Fibroblast of upper back skin (primary cell): Measurements from ENCODE around the gene GPS2.
A peak's percentile ranks its signal among the peaks of the same experiment; 100 is the strongest.
"Not testable (repeated sequence)": the region's sequence is repeated elsewhere in the genome, so short reads cannot be mapped to it uniquely, and the experiment has no call there.

ENCODE experiments used
- DNase-seq: peaks from one replicate; pipeline ENCODE4 v3.0.0-alpha.2; 2013

The GPS2 gene

DNA sequence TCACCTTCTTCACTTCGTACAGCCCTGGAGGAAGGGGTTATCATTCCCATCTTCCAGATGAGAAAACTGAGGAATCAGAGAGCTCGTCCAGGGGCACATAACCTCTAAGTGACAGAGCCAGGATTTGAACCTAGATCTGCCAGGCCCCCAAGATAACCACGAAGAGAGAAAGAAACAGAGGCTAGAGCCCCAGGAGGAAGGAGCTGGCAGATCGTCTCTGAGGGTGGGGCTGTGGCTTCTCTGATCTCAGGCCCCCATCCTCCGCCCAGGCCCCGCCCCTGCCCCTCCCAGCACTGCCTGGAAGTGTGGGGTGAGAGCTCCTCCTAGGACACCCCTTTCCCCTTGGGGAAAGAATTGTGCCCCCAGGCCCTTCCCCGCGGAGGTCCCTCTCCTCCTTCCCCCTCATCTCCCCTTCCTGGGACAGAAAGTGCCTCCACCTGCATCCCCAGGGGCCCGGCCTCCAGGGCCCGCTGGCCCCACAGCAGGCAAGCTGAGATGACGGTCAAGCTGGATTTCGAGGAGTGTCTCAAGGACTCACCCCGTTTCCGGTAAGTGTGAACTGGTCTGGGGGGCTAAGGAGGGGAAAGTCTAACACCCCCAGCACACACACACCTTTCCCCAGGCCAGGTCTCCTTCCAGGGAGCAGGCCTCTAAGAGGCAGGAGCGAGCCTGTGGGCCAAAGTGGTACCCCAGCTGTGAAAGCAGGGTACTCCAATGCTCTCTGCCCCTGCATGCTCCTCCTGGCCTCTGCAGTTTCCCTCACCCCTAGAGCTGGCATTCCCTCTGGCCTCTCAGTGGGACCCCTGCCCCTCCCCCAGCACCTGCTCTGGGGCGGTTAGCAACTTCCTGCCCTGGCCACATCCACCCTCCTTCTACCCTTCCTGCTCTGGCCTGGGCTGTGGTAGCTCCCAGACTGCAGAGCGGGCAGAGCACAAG, 21.3 kb upstream of the GPS2 start, which contains the start of gene ACAP1:
Gene ACAP1, plus strand, starts transcription at position 290 of the 936 bp plus-strand sequence. Its CDS starts 206 bp downstream, at position 496.
- no peak for DNase-seq

DNA sequence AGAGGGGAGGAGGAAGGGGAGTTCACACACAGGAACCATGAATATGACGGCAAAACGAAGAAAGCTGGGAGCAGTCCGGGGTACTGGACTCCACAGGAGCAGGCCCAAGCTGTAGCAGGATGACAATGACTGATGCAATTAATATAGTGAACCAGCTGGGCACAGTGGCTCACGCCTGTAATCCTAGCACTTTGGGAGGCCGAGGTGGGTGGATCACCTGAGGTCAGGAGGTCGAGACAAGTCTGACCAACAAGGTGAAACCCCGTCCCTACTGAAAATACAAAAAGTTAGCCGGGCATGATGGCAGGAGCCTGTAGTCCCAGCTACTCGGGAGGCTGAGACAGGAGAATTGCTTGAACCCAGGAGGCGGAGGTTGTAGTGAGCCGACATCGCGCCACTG, 20.6 kb upstream of the GPS2 start:
- not testable (repeated sequence) for DNase-seq

DNA sequence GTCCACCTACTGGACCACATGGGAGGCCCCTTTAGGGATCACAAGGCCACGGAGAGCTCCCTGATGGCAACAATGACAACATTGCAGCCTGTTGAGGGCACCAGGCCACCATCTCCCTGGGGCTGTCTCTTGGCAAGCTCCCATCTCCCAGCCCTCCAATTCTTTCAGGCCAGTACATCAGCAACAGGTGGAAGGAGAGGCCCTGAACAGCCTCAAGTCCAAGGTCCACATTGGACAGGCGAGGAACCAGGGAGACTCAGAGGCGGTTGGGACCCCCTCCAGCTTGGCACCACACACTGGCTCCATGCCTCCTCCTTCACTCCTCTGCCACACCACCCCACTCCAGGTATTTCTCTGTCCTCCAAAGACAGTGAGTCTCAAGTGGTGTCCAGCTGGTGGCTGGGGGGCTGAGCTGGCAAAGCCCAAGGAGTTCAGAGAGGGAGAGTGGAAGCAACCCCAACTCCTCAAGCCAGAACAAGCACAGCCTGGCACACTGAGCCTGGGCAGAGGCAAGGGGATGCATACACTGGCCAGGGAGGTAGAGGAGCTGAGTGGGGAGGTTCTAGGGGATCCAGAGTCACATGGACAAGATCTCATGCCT, 19.9 kb upstream of the GPS2 start:
- DNase-seq, result no peak

GRCh38 chr17:7332600-7333069, 17.5 kb upstream of the GPS2 start:
- not testable (repeated sequence) for DNase-seq

DNA sequence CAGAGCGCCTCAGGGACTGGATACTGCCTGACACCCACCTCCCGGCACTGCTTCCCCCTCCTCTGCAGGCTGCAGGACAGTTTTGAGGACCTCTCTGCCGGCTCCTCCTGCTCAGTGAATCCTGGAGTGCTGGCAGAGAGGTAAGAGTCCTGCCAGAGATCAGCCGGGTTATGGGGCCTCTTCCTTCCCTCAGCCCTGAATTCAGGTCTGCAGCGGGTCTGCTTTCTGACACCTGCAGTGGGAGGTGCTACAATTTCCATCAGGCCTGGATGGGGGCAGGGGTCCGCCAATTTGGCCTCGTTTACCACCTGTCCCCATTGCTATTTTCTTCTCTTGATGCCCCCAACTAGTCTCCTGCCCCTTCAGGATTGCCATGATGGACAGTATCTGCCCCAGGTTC, 17.0 kb upstream of the GPS2 start:
- no peak for DNase-seq

GRCh38 chr17:7330638-7331015, 15.5 kb upstream of the GPS2 start:
- no peak for DNase-seq

DNA sequence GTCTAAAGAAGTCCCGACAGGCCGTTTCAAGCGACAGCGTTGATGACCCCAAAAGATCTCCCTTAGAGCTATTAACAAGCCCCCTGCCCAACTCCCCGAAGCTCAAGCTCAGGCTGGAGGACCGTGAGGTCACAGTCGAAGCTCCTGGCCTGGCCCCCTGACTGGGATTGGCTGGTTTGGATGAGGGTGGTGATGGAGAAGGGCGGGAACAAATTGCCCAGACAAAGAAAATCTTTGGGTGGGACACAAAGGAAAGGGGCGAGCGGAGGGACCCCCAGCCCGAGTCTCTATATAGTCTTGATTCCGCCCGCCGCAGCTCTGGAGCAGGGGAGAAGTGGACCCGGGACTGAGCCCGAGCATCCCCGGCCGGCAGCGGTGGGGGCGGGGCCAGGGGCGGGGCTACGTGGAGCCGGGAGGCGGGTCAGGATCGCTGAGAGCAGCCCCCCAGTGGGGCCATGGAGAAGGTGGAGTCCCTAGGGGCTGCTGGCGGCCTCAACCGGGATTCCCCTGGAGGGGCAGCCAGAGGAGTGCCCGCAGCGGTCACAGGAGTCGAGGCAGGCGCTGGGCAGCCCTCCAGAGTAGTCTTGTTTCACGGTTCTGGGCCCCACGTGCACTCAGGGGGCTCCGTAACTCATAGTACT, 15.0 kb upstream of the GPS2 start:
- peak; percentile 81 for DNase-seq

DNA sequence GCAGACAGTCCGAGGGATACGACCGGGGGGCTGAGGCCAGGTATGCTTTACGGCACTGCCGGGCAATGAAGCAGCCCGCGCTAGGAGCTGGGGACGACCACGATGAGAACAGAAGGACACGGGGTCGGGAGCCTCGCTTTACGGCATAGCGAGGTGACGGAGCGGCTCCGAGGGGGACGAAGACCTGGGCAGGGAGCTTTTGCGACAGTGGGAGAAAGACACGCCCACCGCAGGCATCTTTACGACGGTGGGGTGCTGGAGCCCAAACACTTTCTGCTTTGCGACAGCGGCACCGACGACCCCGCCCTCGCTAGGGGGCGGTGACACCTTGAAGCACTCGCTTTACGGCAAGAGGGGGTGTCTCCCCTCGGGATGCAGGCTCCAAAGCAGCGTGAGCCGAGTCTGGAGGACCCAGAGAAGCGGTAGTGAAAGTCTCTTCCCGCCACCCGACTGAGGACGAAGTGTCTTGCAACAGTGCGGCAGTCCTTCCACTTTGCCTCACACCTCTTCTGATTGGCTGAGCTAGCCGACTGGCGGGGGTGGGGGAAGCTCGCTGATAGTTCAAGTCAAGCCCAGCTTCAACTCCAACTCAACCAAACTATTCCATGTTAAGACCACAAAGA, 14.3 kb upstream of the GPS2 start:
- peak; percentile 99 for DNase-seq

GRCh38 chr17:7328840-7329373, 13.7 kb upstream of the GPS2 start, which contains the start of gene NEURL4:
Gene NEURL4, minus strand, starts transcription at chr17:7329335. Its CDS starts 23 bp downstream, at chr17:7329312.
- DNase-seq, result no peak

DNA sequence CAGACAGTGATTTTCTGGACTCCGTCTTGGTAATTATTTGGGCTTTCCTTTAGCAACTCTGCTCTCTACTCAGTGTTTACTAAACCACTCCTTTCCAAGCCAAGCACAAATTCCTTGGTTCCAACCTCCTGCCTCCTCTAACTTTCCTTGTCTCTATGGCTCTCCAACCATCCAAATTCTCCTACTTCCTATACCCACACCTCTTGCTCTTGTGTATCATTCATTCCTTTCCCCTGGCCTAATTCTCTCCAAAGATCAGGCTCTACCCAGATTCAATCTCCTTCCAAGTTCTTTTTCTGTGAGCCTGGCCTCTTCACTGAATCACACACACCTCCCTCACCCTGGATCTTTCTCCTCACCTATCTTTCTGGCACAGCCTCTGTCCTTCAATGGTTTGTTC, 12.8 kb upstream of the GPS2 start:
- DNase-seq, result no peak

- no peak for DNase-seq
These were observed 12.3 kb upstream of the GPS2 start for GRCh38 chr17:7327501-7327900.

DNA sequence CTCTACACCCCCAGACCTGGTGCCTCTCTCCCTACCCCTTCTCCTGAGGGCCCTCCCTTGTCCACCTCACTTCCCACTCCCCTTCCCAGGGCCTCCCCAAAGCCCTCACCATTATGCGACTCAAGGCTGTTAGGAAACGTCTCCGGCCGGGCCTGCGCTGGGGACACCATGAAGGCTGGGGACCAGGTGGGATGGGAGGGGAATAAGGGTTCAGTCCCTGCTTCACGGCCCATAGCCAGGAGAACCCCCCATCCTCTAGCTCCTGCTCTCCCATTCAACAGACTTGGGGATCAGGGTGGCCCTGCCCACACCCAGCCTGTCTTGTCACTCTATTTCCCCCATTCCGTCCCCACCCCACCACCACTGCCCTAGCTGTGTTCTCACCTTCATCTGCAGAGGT, 11.9 kb upstream of the GPS2 start:
- no peak for DNase-seq

DNA sequence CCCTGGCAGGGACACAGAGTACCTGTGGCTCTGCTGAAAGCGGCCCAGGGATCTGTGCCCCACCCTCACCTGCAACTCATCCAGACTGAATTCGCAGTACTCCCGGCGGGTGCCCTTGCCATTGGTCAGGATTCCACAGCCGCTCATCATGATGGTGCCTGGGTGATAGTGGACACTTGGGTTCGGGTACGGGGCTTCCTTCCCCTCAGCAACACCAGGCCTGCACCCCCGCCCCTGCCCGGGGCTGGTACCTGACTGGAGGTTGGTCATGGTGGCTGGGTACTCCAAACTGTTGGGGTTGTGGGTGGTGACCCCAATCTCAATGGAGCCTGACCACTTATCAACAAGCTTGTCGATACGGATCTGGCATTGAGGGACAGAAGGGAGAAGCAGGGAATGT, 11.0 kb upstream of the GPS2 start:
- no peak for DNase-seq

- no peak for DNase-seq
These were observed 9.9 kb upstream of the GPS2 start for GRCh38 chr17:7325031-7325528.

- no peak for DNase-seq
These were observed 9.2 kb upstream of the GPS2 start for GRCh38 chr17:7324438-7324779.

DNA sequence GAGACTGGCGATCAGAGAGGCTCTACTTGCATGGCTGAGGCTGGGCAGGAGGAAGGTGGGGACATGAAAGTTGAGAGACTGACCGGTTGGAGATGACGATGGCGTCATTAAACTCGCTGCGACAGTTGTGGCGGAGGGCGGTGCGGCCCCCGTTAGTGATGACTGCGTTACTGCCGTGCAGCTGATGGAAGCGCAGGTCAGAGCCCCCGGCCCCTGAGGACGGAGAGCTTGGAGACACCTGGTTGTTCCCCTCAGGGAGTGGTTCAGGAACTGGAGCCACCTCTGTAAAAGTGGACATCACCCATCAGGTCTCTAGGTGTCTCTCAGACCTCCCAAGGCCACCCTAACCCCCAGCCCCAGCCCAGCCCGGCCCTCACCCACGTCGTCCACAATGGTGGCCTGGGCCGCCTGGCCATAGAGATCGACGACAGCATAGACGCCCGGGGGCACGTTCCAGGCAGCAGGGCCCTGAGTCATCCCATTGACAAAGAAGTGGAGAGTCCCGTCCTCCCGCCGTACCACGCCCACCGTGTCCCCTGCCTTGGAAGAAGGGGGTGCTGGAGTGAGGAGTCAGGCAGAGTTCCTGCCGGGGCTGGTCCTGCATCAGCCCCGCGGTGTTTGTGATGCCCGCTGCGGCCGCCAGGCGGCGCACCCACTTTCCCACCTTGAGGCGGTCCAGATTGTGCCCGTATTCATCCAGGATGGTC, 8.7 kb upstream of the GPS2 start:
- DNase-seq, result no peak

DNA sequence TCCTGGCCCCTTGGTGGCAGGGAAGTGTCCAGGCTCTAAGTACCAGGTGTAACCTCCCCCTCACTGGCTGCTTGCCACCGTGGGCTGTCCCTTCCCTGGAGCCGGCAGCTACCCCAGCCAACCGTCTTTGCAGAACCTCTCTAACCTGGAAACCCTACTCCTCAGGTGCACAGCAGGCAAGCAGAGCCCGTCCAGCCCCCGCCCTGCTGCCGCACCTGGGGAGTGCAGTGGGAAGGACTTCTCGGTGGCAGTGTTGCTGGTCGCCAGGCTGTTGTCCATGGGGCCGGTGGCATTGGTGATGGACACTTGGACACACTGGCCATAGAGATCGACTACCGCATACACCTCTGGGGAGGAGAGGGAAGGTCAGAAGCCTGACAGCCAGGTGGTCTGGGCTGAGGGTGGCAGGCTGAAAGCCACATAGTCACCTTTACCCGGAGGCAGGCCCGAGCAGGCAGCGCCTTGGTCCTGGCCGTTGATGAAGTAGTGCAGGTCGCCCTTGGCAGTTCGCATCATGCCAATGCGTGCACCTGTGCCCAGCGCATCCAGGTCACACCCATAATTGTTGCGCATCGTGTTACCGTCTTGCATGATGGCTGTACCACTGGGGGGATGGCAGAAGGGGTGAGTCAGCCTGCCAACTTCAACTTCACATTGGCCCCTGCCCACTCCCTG, 7.5 kb upstream of the GPS2 start:
- DNase-seq, result no peak

- DNase-seq, result no peak
These were observed 6.3 kb upstream of the GPS2 start for GRCh38 chr17:7321466-7321865.

- no peak for DNase-seq
These were observed 3.1 kb upstream of the GPS2 start for GRCh38 chr17:7318121-7318860.

GRCh38 chr17:7317161-7317803, 2.1 kb upstream of the GPS2 start:
- DNase-seq, result no peak
